Measurements from ENCODE around the gene HBD.
A peak's percentile ranks its signal among the peaks of the same experiment; 100 is the strongest.

HBD gene

GRCh38 chr11:5230266-5230665 lies 4.0 kb downstream of the HBD start:
- no peak for DNase-seq

GRCh38 chr11:5229796-5230195 lies 4.5 kb downstream of the HBD start:
- DNase-seq: no peak

- DNase-seq: no peak
These were observed 4.9 kb downstream of the HBD start for GRCh38 chr11:5229356-5229755.

GRCh38 chr11:5228124-5228523 lies 6.2 kb downstream of the HBD start:
- no peak for DNase-seq

GRCh38 chr11:5227681-5228080 lies 6.6 kb downstream of the HBD start:
- no peak for DNase-seq

- peak; percentile 13 for DNase-seq
These were observed 7.5 kb downstream of the HBD start, which contains the start of gene HBB for GRCh38 chr11:5226732-5227310. HBB (minus strand) TSS chr11:5227071; CDS start chr11:5227021, 50 bp downstream.

DNA sequence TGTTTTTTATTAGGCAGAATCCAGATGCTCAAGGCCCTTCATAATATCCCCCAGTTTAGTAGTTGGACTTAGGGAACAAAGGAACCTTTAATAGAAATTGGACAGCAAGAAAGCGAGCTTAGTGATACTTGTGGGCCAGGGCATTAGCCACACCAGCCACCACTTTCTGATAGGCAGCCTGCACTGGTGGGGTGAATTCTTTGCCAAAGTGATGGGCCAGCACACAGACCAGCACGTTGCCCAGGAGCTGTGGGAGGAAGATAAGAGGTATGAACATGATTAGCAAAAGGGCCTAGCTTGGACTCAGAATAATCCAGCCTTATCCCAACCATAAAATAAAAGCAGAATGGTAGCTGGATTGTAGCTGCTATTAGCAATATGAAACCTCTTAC lies 8.8 kb downstream of the HBD start:
- DNase-seq: no peak

DNA sequence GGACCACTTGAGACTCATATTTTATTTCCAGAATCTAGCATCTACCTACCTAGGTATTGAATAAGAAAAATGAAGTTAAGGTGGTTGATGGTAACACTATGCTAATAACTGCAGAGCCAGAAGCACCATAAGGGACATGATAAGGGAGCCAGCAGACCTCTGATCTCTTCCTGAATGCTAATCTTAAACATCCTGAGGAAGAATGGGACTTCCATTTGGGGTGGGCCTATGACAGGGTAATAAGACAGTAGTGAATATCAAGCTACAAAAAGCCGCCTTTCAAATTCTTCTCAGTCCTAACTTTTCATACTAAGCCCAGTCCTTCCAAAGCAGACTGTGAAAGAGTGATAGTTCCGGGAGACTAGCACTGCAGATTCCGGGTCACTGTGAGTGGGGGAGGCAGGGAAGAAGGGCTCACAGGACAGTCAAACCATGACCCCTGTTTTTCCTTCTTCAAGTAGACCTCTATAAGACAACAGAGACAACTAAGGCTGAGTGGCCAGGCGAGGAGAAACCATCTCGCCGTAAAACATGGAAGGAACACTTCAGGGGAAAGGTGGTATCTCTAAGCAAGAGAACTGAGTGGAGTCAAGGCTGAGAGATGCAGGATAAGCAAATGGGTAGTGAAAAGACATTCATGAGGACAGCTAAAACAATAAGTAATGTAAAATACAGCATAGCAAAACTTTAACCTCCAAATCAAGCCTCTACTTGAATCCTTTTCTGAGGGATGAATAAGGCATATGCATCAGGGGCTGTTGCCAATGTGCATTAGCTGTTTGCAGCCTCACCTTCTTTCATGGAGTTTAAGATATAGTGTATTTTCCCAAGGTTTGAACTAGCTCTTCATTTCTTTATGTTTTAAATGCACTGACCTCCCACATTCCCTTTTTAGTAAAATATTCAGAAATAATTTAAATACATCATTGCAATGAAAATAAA lies 9.5 kb downstream of the HBD start:
- no peak for DNase-seq

DNA sequence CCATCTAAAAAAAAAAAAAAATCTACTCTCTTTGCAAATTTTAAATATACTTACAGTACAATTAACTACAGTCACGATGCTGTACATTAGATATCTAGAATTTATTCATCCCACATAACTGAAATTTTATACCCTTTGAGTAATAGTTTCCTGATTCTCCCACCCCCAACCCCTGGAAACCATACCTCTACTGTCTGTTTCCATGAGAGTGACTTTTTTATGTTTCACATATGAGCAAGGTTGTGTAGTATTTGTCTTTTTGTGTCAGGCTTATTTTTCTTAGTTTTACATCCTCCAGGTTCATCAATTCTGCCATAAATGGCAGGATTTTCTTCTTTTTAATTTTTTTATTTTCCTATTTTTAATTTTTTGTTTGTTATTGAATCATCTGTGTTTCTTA lies 10.6 kb downstream of the HBD start:
- no peak for DNase-seq

DNA sequence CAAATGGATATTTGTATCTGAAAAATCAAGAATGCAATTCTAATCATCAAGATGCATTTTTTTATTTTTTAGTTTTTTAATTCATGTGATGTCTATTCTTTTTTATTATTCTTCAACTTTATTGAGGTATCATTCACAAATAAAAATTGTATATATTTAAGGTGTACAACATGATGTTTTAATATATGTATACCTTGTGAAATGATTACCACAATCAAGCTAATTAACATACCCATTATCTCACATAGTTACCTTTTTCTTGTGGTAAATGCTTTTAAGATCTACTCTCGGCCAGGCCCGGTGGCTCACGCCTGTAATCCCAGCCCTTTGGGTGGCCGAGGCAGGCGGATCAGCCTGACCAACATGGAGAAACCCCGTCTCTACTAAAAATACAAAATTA lies 11.1 kb downstream of the HBD start:
- no peak for DNase-seq

DNA sequence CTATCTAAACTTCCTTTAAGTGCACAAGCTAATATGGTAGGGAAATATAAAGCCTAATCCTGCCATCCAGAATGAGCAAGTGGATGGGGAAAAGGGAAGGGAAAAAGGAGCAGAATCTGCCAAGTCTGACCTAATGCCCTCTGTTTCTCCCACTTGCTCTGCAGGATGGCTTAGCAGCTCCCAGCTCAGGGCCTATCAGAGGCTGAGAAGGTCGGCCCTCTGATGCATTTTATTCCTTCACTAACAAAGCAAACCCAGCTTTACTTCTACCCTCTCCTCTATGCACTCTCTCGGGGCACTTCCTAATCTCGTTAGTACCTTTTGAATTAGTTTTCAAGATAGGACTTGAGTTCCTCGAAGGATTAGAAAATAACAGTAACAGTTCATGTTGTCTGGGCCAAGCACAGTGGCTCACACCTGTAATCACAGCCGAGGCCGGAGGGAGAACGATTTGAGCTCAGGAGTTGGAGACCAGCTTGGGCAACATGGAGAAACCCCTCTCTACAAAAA lies 23.9 kb downstream of the HBD start:
- DNase-seq: no peak

- DNase-seq: no peak
These were observed 29.5 kb downstream of the HBD start for GRCh38 chr11:5204787-5205186.

DNA sequence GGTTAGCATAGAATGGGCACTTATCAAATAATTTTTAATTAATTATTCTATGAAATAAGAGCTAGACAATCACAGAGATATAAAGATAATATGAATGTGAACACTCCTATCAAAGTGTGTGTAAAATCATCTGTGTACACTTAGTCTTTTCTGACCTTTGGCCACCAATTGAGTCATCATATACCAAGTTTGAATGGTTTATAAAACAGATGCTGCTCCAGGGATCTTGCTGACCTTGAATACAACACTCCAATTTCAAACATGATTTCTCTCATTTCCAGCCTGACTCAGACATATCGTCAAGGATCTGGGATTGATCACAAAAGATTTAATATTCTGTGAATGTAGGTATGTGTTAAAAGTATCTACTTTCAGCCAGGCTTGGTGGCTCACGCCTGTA lies 30.9 kb downstream of the HBD start:
- no peak for DNase-seq

DNA sequence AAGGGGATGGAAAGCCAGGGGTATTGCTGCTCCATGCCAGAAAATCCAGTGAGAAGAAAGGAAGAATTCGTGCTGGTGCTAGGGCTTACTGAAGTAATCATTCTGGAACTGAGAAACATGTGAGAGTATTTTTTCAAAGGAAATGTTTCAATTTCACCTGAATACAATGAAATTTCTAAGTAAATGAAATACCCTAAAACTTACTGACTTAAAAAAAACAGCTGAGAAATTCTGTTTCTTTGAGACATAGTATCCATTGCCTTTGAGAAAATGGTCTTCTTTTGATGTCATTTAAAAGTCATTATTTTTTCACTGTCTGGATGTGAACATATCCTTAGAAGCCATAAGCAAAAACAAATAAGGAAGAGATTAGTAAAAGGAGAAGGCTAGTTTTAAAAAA lies 33.7 kb downstream of the HBD start, which contains the start of gene OR51V1:
Gene OR51V1, minus strand, starts transcription at position 101 of the 400 bp plus-strand sequence. Its CDS starts 0 bp downstream, at position 101.
- no peak for DNase-seq

GRCh38 chr11:5198285-5198684 lies 36.0 kb downstream of the HBD start:
- no peak for DNase-seq

DNA sequence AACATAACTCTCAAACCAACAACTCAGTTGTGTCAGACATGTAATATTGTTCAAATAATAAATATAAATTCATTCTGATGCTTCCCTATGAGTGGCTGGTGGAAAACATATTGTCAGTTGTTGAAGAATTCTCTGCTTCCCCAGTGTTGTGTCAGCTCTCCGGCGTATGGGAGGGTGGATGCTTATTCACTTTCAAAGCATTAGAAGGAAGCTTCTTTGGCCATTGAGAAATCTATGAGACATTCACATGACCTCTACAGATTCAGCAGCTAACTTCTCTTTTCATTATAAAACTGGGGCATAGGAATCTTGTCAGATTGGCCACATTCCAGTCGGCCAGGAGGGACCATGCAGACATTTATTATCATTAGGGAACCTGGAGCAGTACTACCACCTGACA lies 36.7 kb downstream of the HBD start:
- no peak for DNase-seq

DNA sequence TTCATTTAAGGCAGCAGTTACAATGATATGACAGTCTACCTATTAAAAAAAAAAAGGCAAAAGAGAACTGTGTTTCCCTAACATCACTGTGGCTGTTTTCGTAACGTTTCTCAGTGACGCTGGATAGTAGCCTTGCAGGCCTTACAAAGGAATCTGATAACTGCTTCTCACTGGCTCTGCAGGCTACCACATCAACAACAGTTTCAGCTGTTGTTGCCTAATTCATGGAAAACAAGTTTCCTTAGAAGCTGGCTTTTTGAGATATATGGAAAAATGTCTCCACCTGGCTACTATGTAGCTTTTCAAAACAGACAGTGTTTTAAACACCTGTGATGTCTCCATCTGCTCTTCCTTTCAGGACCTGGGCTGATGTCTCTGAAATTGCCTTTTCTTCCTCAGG lies 37.6 kb downstream of the HBD start:
- DNase-seq: no peak

- no peak for DNase-seq
These were observed 38.2 kb downstream of the HBD start for GRCh38 chr11:5196067-5196466.

DNA sequence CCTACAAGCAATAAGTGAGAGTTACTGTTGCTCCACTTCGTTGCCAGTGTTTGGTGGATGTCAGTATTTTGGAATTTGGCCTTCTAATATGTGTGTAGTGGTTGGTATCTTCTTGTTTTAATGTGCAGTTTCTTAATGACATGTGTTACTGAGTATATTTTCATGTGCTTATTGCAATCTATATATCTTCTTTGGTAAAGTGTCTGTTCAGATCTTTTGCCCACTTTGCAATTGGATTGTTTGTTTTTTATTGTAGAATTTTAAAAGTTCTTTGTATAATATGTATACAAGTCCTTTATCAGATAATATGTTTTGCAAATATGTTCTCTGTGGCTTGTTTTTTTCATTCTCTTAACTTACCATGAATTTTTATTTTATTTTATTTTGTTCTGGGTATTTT lies 41.5 kb downstream of the HBD start:
- DNase-seq: no peak

DNA sequence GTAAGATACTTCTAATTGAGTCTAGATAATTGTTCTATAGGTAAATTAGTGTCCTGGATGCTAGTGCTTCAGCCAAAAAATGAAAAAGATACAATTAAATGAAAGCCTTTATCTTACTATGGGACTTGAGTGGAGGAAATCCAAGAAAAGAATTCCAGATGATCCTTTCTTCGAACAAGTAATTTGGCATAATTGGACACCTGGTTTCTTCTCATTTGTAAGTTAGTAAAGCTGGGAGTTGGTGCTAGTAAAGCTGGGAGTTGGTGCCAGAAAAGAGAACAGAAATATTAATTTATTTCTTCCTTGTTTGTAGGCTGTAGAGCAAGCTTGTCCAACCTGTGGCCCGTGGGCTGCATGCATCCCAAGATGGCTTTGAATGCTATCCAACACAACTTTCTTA lies 46.1 kb downstream of the HBD start:
- DNase-seq: no peak

Data from SIG-M5 (cell line).